Uterine smooth muscle cell (primary cell): ENCODE measurements around the gene CNN2. TPM values are rescaled to one million over a fixed set of nuclear protein-coding genes. Genes with fewer than 3 reads are reported as not detected.

Experiments used
- total RNA-seq: library from RNA; depleted of rRNA; stranded (reverse); fragments of >200 nt; gene quantifications from 2 replicates; pipeline ENCODE4 v1.2.3, GENCODE V29; 2014

Gene CNN2
- total RNA-seq = 133 and 210 TPM in 2 replicates

DNA sequence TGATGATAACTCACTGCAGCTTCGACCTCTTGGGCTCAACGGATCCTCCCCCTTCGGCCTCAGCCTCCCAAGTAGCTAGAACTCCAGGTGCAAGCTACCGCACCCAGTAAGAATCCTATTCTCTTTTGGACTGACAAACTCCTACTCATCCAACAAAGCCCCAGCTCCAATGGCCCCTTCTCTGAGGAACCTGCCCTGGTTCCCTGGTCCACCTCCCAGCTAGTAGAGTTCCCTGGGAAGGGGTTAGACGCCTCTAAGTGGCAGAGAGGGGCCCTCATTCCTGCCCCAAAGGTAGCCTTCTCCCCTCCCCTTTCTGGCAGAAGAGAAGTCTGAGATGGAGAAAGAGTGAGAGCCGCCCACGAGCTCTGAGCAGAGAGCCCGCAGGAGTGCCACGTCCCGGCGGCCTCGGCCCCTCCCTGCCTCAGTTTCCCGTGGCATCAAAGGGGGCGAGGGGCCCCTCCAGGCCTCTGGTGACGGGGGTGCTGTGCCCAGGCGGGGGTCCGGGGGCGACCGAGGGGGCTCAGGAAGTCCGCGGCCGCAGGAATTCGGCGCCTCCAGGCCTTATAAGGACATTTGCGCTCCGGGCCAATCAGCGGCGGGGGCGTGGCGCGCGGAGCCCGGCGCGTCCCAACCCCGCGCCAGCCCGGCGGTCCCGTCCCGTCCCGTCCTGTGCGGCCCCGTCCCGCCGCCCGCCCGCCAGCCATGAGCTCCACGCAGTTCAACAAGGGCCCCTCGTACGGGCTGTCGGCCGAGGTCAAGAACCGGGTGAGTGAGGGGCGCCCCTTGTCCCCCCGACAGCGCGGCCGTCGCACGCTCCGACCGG, at the start of gene CNN2:
TSS of gene CNN2 (plus strand) at position 649 of the 823 bp plus-strand sequence. CDS start at position 703, 54 bp downstream.

GRCh38 chr19:984165-984967, 42.0 kb upstream of the CNN2 start, which contains the start of gene WDR18:
TSS of gene WDR18 (plus strand) at chr19:984345. CDS start at chr19:984354, 9 bp downstream.

DNA sequence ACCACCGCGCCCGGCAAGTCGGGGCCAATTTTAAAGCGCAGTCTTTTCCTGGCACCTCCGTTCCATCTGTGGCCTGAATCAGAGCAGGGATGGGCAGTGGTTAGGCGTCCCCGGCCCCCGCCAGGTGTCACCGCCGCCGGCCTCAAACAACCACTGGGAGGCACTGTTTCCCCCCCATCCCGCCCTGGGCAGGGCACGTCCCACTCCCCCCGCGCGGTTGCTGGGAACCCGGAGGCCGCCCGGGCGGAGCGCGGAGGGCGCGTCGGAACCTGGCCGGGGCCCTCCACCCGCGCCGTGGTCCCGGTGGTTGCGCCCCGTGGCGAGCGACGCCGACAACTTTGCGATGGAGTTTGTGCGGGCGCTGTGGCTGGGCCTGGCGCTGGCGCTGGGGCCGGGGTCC, 26.3 kb upstream of the CNN2 start, which contains the start of gene GRIN3B:
TSS of gene GRIN3B (plus strand) at position 325 of the 400 bp plus-strand sequence. CDS start at position 344, 19 bp downstream.

DNA sequence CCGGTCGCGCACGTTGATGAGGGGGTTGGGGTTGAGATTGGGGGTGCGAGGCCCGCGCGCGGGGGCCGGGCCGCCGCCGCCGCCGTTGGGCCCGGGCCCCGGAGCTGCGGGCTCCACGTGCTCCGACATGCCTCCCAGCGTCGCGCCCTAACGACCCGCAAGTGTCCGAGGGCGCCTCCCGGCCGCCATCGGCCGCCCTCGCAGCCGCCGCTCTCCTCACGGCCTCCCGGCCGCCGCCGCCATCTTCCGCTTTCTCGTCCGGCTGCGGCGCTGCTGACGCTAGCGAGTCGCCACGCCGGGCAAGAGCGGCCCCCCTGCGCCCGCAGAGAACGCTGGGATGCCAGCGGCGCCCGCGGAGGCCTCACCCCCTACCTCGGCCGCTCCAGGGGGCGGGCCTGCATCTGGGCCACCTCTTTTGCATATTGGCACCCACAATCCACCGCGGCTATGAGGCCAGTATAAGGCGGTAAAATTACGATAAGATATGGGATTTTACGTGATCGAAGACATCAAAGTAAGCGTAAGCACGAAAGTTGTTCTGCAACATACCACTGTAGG, 5.5 kb upstream of the CNN2 start, which contains the start of gene TMEM259:
TSS of gene TMEM259 (minus strand) at position 256 of the 558 bp plus-strand sequence. CDS start at position 129, 127 bp downstream.

GRCh38 chr19:1039646-1040475, 13.5 kb downstream of the CNN2 start, which contains the start of gene ABCA7:
TSS of gene ABCA7 (plus strand) at chr19:1040107. CDS start at chr19:1041362, 1,255 bp downstream.

GRCh38 chr19:1066748-1067340, 40.4 kb downstream of the CNN2 start, which contains the start of gene ARHGAP45:
TSS of gene ARHGAP45 (plus strand) at chr19:1067167. CDS start at chr19:1067406, 239 bp downstream.

Other genes starting within 250 kb of the CNN2 start
- 77.0 and 125 TPM in 2 replicates for gene PTBP1, start 229.2 kb upstream of the CNN2 start, total RNA-seq
- 0.12 TPM in 1 of 2 replicates, not detected in the other for gene PLPPR3, start 204.7 kb upstream of the CNN2 start, total RNA-seq
- not detected in 2 replicates for gene AZU1, start 198.8 kb upstream of the CNN2 start, total RNA-seq
- gene PRTN3, start 185.6 kb upstream of the CNN2 start, total RNA-seq = not detected in 2 replicates
- gene ELANE, start 174.3 kb upstream of the CNN2 start, total RNA-seq = not detected in 2 replicates
- 1.00 and 7.1 TPM in 2 replicates for gene CFD, start 166.9 kb upstream of the CNN2 start, total RNA-seq
- gene MED16, start 133.4 kb upstream of the CNN2 start, total RNA-seq = 39.4 and 43.2 TPM in 2 replicates
- gene RNU6-9, start 133.1 kb upstream of the CNN2 start, total RNA-seq = not detected in 2 replicates
- 15.4 and 20.9 TPM in 2 replicates for gene R3HDM4, start 113.4 kb upstream of the CNN2 start, total RNA-seq
- gene KISS1R, start 109.3 kb upstream of the CNN2 start, total RNA-seq = not detected in 2 replicates
- gene ARID3A, start 100.6 kb upstream of the CNN2 start, total RNA-seq = 15.5 and 18.6 TPM in 2 replicates
- gene WDR18, start 42.3 kb upstream of the CNN2 start, total RNA-seq = 58.9 and 69.8 TPM in 2 replicates
- gene GRIN3B, start 26.2 kb upstream of the CNN2 start, total RNA-seq = 0.50 TPM in 1 of 2 replicates, not detected in the other
- gene TMEM259, start 5.5 kb upstream of the CNN2 start, total RNA-seq = 66.4 and 71.5 TPM in 2 replicates
- not detected in 2 replicates for gene RNU6-2, start 5.1 kb upstream of the CNN2 start, total RNA-seq
- gene ABCA7, start 13.5 kb downstream of the CNN2 start, total RNA-seq = 2.7 and 3.0 TPM in 2 replicates
- gene ARHGAP45, start 40.6 kb downstream of the CNN2 start, total RNA-seq = 0.77 and 0.87 TPM in 2 replicates
- 82.0 and 138 TPM in 2 replicates for gene POLR2E, start 68.8 kb downstream of the CNN2 start, total RNA-seq
- 165 and 232 TPM in 2 replicates for gene GPX4, start 77.4 kb downstream of the CNN2 start, total RNA-seq
- 36.5 and 47.6 TPM in 2 replicates for gene SBNO2, start 147.7 kb downstream of the CNN2 start, total RNA-seq
- 104 and 111 TPM in 2 replicates for gene STK11, start 179.2 kb downstream of the CNN2 start, total RNA-seq
- gene CBARP, start 211.4 kb downstream of the CNN2 start, total RNA-seq = 3.8 and 4.6 TPM in 2 replicates
- gene ATP5F1D, start 215.1 kb downstream of the CNN2 start, total RNA-seq = 19.8 and 26.2 TPM in 2 replicates
- gene MIDN, start 222.0 kb downstream of the CNN2 start, total RNA-seq = 23.0 and 30.2 TPM in 2 replicates
- 184 and 223 TPM in 2 replicates for gene CIRBP, start 242.7 kb downstream of the CNN2 start, total RNA-seq
- gene FAM174C, start 248.9 kb downstream of the CNN2 start, total RNA-seq = 24.6 and 28.7 TPM in 2 replicates